Measurements from ENCODE around the gene PCLO.

Gene PCLO

DNA sequence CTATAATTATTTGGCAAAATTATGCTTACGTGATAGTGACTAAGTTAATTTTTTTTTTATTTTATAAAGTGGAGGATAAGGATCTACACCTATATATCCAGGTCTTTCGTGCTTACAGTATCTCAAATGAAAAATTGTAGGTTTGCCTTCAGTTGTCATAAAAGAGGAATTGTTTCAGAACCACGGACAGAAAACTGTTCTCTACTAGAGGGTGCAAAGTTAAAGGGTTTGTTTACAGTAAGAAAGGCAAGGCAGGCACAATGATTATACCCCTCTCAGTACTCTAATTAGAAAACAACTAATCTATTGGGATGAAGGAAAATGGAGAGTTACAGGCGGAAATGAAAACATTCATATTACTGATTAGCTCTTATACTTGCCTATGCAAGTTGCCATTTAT, 1.5 kb downstream of the PCLO start:
- TF ChIP-seq, protein P1, sequence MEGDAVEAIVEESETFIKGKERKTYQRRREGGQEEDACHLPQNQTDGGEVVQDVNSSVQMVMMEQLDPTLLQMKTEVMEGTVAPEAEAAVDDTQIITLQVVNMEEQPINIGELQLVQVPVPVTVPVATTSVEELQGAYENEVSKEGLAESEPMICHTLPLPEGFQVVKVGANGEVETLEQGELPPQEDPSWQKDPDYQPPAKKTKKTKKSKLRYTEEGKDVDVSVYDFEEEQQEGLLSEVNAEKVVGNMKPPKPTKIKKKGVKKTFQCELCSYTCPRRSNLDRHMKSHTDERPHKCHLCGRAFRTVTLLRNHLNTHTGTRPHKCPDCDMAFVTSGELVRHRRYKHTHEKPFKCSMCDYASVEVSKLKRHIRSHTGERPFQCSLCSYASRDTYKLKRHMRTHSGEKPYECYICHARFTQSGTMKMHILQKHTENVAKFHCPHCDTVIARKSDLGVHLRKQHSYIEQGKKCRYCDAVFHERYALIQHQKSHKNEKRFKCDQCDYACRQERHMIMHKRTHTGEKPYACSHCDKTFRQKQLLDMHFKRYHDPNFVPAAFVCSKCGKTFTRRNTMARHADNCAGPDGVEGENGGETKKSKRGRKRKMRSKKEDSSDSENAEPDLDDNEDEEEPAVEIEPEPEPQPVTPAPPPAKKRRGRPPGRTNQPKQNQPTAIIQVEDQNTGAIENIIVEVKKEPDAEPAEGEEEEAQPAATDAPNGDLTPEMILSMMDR (conservative IDR thresholded peaks at IDR 0.05; ENCODE audit: control insufficient read depth, insufficient read depth, low read depth, low read length): no peak
- no peak overlapping the region for H3K4me3 ChIP-seq (ENCODE audit: control insufficient read depth, low read depth, low read length)
- DNase-seq (ENCODE audit: low read depth): no peak

DNA sequence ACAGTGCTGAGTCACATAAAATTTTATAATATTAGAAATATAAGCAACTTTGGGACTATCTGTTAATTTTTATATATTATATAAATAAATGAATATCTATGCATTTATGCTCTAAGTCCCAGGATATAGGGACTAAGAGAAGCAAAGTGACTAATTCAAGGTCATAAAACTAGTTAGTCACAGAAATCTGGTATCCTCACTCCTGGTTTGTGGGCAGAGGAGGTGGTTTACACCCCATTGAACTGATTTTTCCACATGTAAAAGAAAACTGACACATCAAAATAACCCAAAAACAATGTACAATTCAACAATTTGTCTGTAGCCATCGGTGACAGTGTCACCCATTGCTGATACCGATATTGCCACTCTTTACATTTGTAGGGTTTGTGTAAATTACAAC, 3.0 kb downstream of the PCLO start:
- no peak overlapping the region for H3K4me3 ChIP-seq (ENCODE audit: control insufficient read depth, low read depth, low read length)
- TF ChIP-seq, protein P1 (conservative IDR thresholded peaks at IDR 0.05; ENCODE audit: control insufficient read depth, insufficient read depth, low read depth, low read length): no peak
- no peak for DNase-seq (ENCODE audit: low read depth)

DNA sequence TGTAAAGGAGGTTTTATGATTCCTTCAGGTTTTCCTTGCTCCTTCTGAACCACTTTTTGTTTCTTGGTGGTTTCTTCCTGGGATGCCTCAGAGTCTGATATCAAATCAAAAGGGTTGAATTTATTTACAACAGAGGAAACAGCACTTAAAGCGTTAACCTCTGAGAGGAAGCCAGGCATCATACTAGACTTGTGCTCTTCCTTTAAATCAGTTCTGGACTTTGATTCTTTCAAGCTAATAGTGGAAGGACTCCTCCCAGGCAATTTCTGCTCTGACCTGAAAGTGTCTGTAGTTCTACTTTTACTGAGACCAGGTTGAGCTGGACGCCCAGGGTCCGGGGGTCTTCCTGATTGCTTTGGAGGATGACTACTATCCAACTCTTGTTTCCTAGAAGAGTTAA, 6.7 kb downstream of the PCLO start:
- TF ChIP-seq, protein P1 (conservative IDR thresholded peaks at IDR 0.05; ENCODE audit: control insufficient read depth, insufficient read depth, low read depth, low read length): no peak
- H3K4me3 ChIP-seq (ENCODE audit: control insufficient read depth, low read depth, low read length): no peak overlapping the region
- no peak for DNase-seq (ENCODE audit: low read depth)

DNA sequence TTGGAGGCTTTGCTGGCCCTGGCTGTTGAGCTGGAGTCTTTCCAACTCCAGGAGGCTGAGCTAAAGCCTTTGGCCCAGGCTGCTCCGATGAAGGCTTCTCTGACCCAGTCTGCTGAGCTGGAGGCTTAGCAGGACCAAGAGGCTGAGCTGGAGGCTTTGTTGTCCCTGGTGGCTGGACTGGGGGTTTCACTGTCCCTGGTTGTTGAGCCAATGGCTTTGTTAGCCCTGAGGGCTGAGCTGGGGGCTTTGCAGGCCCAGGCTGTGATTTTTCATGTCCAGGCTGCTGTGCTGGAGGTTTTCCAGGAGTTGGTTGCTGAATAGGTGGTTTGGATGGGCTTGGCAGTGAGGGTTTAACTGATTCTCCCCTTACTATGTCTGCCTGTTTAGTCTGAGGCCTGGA, 7.3 kb downstream of the PCLO start:
- H3K4me3 ChIP-seq (ENCODE audit: control insufficient read depth, low read depth, low read length): no peak overlapping the region
- TF ChIP-seq, protein P1 (conservative IDR thresholded peaks at IDR 0.05; ENCODE audit: control insufficient read depth, insufficient read depth, low read depth, low read length): no peak
- no peak for DNase-seq (ENCODE audit: low read depth)

DNA sequence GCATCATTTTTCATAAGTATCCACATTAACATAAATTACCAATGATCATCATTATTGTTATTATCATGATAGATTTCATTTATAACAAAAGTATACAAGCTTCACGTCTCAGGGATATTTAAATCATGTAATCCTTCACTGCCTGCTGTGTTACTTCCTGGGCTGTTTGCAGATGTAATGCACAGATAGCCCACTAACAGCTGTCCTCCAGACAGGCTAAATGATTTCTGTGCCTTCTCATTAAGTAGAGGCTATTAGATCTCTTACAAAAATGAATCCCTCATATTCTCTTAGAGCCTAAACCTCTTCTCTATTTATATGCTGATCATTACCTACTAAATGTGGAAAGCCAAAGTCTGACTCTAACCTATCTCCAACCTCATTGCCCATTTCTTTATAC, 9.3 kb downstream of the PCLO start:
- no peak overlapping the region for H3K4me3 ChIP-seq (ENCODE audit: control insufficient read depth, low read depth, low read length)
- TF ChIP-seq, protein P1 (conservative IDR thresholded peaks at IDR 0.05; ENCODE audit: control insufficient read depth, insufficient read depth, low read depth, low read length): no peak
- DNase-seq (ENCODE audit: low read depth): no peak

DNA sequence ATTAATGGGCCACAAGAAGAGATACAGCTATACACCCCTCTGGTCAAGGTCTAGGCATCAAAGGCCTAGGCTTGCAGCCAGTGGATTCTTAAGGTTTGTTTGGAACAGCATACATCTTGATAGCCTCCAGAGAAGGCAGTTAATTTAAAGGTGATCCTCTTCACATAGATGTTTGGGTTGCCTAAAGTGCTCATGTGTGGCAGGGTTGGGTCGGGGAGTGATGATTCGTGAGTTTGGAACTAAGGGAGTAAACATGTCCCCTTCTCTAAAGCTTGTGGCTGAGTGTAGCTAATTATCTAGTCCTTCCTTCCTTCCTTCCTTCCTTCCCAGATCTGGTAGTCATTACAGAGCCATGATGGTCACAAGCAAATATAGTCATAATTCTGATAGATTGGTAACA, 12.4 kb downstream of the PCLO start:
- TF ChIP-seq, protein P1 (conservative IDR thresholded peaks at IDR 0.05; ENCODE audit: control insufficient read depth, insufficient read depth, low read depth, low read length): no peak
- DNase-seq (ENCODE audit: low read depth): no peak
- H3K4me3 ChIP-seq (ENCODE audit: control insufficient read depth, low read depth, low read length): no peak overlapping the region

DNA sequence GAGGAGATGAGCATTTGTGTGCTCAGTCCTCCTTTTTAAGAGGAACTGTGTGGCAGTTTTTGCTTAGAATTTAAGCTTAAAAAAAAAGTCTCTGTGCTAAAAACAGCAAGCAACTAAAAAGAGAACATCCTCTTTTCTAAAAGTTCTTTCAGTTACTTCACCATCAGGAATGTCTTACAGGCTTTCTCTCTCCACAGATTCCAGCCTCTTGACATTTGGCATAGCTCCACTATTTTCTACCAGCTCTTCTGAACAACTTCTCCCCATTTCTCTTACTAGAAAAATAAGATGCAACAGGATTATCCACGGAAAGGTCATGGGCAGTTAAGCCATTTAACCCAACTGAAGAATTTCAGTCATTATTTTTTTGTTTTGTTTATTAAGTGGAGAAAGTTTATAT, 13.2 kb downstream of the PCLO start:
- TF ChIP-seq, protein P1 (conservative IDR thresholded peaks at IDR 0.05; ENCODE audit: control insufficient read depth, insufficient read depth, low read depth, low read length): no peak
- DNase-seq (ENCODE audit: low read depth): no peak
- H3K4me3 ChIP-seq (ENCODE audit: control insufficient read depth, low read depth, low read length): no peak overlapping the region

All from fibroblast of mammary gland (primary cell).